Measurements from ENCODE around the gene CD177.
"Not testable (repeated sequence)": the region's sequence is repeated elsewhere in the genome, so short reads cannot be mapped to it uniquely, and the experiment has no call there.

Gene CD177

GRCh38 chr19:43383759-43384158 is 30.3 kb downstream of the CD177 start:
- not testable (repeated sequence) for DNase-seq

DNA sequence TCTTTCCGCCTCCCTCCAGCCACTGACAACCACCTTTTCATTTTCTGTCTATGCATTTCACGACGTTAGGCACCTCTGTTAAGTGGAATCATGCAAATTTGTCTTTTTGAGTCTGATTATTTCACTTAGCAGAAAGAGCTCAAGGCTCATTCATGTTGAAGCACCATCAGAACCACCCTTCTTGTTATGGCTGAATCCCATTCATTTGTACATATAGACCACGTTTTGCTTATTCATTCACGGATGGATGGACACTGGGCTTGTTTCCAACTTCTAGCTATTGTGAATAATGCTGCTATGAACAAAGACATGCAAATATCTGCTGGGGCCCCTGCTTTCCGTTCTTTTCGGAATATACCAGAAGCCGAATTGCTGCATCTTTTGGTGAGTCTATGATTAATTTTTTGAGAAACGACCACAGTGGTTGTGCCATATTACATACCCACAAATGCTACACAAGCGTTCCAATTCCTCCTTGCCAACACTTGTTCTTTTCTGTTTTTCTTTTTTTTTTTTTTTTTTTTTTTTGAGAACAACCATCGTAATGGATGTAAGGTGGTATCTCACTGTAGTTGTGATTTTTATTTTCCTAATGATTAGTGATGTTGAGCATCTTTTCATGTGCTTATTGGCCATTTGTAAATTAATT is 37.5 kb downstream of the CD177 start:
- DNase-seq, result not testable (repeated sequence)

- DNase-seq, result not testable (repeated sequence)
Observed at GRCh38 chr19:43391552-43391935, 38.1 kb downstream of the CD177 start.

DNA sequence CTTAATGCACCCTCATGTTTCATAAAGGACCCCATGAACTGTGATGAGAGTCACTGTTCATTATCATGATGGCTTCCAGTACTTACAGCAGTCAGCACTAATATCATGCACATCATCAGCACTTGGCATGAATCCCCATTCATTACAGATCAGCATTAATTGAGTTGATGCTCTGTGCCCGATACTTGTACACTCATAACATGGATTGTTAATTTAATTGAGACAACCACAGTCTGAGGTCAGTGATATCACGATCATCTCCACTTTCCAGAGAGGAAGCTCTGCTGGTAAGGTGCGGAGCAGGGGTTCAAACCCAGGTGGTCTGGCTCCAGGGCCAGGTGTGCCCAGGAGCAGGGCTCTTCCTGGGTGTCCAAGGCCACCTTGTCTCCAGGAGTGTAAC is 40.0 kb downstream of the CD177 start:
- not testable (repeated sequence) for DNase-seq

GRCh38 chr19:43395561-43395960 is 42.1 kb downstream of the CD177 start:
- no peak for DNase-seq

- no peak for DNase-seq
Observed at GRCh38 chr19:43406297-43406696, 52.8 kb downstream of the CD177 start.

GRCh38 chr19:43407416-43408005 is 54.0 kb downstream of the CD177 start:
- no peak for DNase-seq

- DNase-seq, result no peak
Observed at GRCh38 chr19:43408043-43408442, 54.6 kb downstream of the CD177 start.

DNA sequence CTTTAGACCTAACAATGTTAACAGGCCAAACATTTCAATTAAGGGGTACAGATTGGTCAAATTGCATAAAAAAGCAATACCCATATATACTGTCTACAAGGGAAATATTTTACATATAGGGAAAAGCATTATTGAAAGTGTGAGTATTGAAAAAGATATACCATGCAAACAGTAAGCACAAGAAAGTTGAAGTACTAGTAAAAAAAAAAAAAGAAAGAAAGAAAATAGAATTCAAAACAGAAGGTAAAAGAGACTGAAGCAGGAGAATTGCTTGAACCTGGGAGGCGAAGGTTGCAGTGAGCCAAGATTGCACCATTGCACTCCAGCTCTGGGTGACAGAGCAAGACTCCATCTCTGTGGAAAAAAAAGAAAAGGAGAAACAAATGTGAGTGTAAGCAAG is 55.9 kb downstream of the CD177 start:
- no peak for DNase-seq

- no peak for DNase-seq
Observed at GRCh38 chr19:43412441-43412840, 59.0 kb downstream of the CD177 start.

Data from CD4-positive, alpha-beta T cell treated with Interleukin-12 subunit alpha and Interleukin-12 subunit beta, for 1 hour (primary cell).